Mesenchymal stem cell (in vitro differentiated cells and primary cell): ENCODE results near the gene COG6.

ENCODE experiments used
- DNase-seq: peaks from one replicate; pipeline ENCODE4 v3.0.0-alpha.2; 2013
- H2AFZ ChIP-seq: one replicate; pipeline ENCODE4 v1.6.1; 2013; ENCODE audit warnings: low read depth, mild to moderate bottlenecking, control low read depth, inconsistent platforms, low read length, moderate library complexity
- H2AK5ac ChIP-seq: 2 replicates; pipeline ENCODE4 v1.6.1; 2013; ENCODE audit warnings: low read length, moderate library complexity, mild to moderate bottlenecking, inconsistent platforms; ENCODE audit not compliant: severe bottlenecking
- H2BK120ac ChIP-seq: one replicate; pipeline ENCODE4 v1.6.1; 2013; ENCODE audit warnings: low read depth, mild to moderate bottlenecking, inconsistent platforms, low read length, moderate library complexity
- H2BK12ac ChIP-seq, 2 experiments: one replicate each; pipeline ENCODE4 v1.6.1; 2013; ENCODE audit warnings: inconsistent platforms in 2 of 2, low read length in 2 of 2, mild to moderate bottlenecking in 2 of 2, moderate library complexity in 2 of 2, control low read depth in 1 of 2
- H2BK15ac ChIP-seq: one replicate; pipeline ENCODE4 v1.6.1; 2013; ENCODE audit warnings: mild to moderate bottlenecking, low read depth, inconsistent platforms; ENCODE audit not compliant: poor library complexity, severe bottlenecking
- H2BK5ac ChIP-seq: 2 replicates; pipeline ENCODE4 v1.6.1; 2013; ENCODE audit warnings: low read depth, mild to moderate bottlenecking, low read length, control low read depth, inconsistent platforms; ENCODE audit not compliant: poor library complexity, severe bottlenecking
- H3K14ac ChIP-seq, 2 experiments: one replicate each; pipeline ENCODE4 v1.6.1; 2013; ENCODE audit warnings: inconsistent platforms in 2 of 2, low read length in 2 of 2, control low read depth in 1 of 2, mild to moderate bottlenecking in 1 of 2, moderate library complexity in 1 of 2
- H3K18ac ChIP-seq, 2 experiments: one replicate each; pipeline ENCODE4 v1.6.1; 2013; ENCODE audit warnings: inconsistent platforms in 2 of 2, low read length in 2 of 2, control low read depth in 1 of 2, low read depth in 1 of 2, mild to moderate bottlenecking in 1 of 2
- H3K23ac ChIP-seq, 2 experiments: one replicate each; pipeline ENCODE4 v1.6.1; 2013; ENCODE audit warnings: inconsistent platforms in 2 of 2, low read length in 2 of 2, mild to moderate bottlenecking in 2 of 2, moderate library complexity in 2 of 2, control low read depth in 1 of 2
- H3K27ac ChIP-seq: 2 replicates; pipeline ENCODE4 v1.5.1; 2013; ENCODE audit warnings: mild to moderate bottlenecking, moderate library complexity, low read length, control low read depth, inconsistent platforms; ENCODE audit not compliant: poor library complexity, severe bottlenecking
- H3K27me3 ChIP-seq, 2 experiments: 2 replicates each; pipeline versions ENCODE4 v1.6.1 to v1.7.0; 2013; ENCODE audit warnings: low read length in 2 of 2, mild to moderate bottlenecking in 2 of 2, moderate library complexity in 2 of 2, control low read depth in 1 of 2, inconsistent platforms in 1 of 2; ENCODE audit not compliant: control insufficient read depth in 1 of 2, insufficient read depth in 1 of 2
- H3K36me3 ChIP-seq, 2 experiments: 2 replicates each; pipeline versions ENCODE4 v1.6.1 to v1.7.0; 2013; ENCODE audit warnings: low read length in 2 of 2, control low read depth in 1 of 2, inconsistent platforms in 1 of 2, low read depth in 1 of 2, mild to moderate bottlenecking in 1 of 2; ENCODE audit not compliant: insufficient read depth in 2 of 2, control insufficient read depth in 1 of 2
- H3K4ac ChIP-seq, 2 experiments: one replicate each; pipeline ENCODE4 v1.6.1; 2013; ENCODE audit warnings: inconsistent platforms in 2 of 2, low read length in 2 of 2, mild to moderate bottlenecking in 2 of 2, moderate library complexity in 2 of 2, control low read depth in 1 of 2, low read depth in 1 of 2
- H3K4me1 ChIP-seq: 2 replicates; pipeline ENCODE4 v1.6.1; 2013; ENCODE audit warnings: low read depth, low read length, control low read depth; ENCODE audit not compliant: control insufficient read depth, insufficient read depth
- H3K4me2 ChIP-seq: 2 replicates; pipeline ENCODE4 v1.6.1; 2013; ENCODE audit warnings: low read length, mild to moderate bottlenecking, inconsistent platforms; ENCODE audit not compliant: poor library complexity, severe bottlenecking
- H3K4me3 ChIP-seq, 2 experiments: 2 replicates each; pipeline versions ENCODE4 v1.5.1 to v1.7.0; 2013; ENCODE audit warnings: low read length in 2 of 2, mild to moderate bottlenecking in 2 of 2, control low read depth in 1 of 2, low read depth in 1 of 2; ENCODE audit not compliant: insufficient read depth in 1 of 2
- H3K79me1 ChIP-seq: replicated peaks from 2 replicates; pipeline ENCODE4 v1.6.1; 2013; ENCODE audit warnings: mild to moderate bottlenecking, control low read depth, low read length, inconsistent platforms; ENCODE audit not compliant: poor library complexity, severe bottlenecking
- H3K9ac ChIP-seq: 2 replicates; pipeline ENCODE4 v1.7.0; 2013; ENCODE audit warnings: mild to moderate bottlenecking, low read length, moderate library complexity
- H3K9me3 ChIP-seq: 2 replicates; pipeline ENCODE4 v1.7.0; 2013; ENCODE audit warnings: mild to moderate bottlenecking, low read length; ENCODE audit not compliant: control insufficient read depth
- H4K8ac ChIP-seq: one replicate; pipeline ENCODE4 v1.6.1; 2013; ENCODE audit warnings: inconsistent platforms, mild to moderate bottlenecking, low read length, moderate library complexity
- H4K91ac ChIP-seq: one replicate; pipeline ENCODE4 v1.6.1; 2013; ENCODE audit warnings: mild to moderate bottlenecking, low read length, inconsistent platforms
- WGBS: methylation state at CpG from one replicate; pipeline ENCODE4 v1.1.7; 2013; ENCODE audit warnings: mixed read lengths; 5-methylcytosine and 5-hydroxymethylcytosine counted together

COG6 gene

GRCh38 chr13:39692660-39693438 lies 37.4 kb downstream of the COG6 start:
- Histone ChIP-seq H3K4me1 (no peaks in the 10 kb centered on the region), H2BK120ac (no peak overlapping the region), H4K8ac (no peak overlapping the region), H3K14ac (no peak overlapping the region), H2BK5ac (no peak overlapping the region), H3K79me1 (peaks cover 1% of the 10 kb centered on the region), H2BK15ac (no peak overlapping the region), H3K27ac (no peak overlapping the region), H2BK12ac (no peak overlapping the region), H3K27me3 (no peaks in the 10 kb centered on the region), H4K91ac (no peak overlapping the region), H3K36me3 (peaks cover 4 to 50% of the 10 kb centered on the region in 2 experiments), H3K4me3 (no peak overlapping the region), H3K23ac (no peak overlapping the region), H2AFZ (no peak overlapping the region), H3K18ac (no peak overlapping the region), H3K9me3 (no peaks in the 10 kb centered on the region), H3K4ac (no peak overlapping the region), H2AK5ac (no peak overlapping the region), H3K4me2 (no peak overlapping the region), H3K9ac (peak overlapping the region; percentile 52)
- peak; percentile 35 for DNase-seq
- WGBS = 57% methylated on average over 1 of the region's 4 CpGs

GRCh38 chr13:39699274-39699673 lies 43.8 kb downstream of the COG6 start:
- no peak overlapping the region for H2BK5ac ChIP-seq
- H3K79me1 ChIP-seq = peaks cover 1% of the 10 kb centered on the region
- H2BK15ac ChIP-seq = no peak overlapping the region
- no peak overlapping the region for H4K8ac ChIP-seq
- no peak overlapping the region for H3K23ac ChIP-seq
- no peak overlapping the region for H2AK5ac ChIP-seq
- H3K36me3 ChIP-seq = peaks cover 0 to 34% of the 10 kb centered on the region in 2 experiments
- H3K27me3 ChIP-seq = no peaks in the 10 kb centered on the region
- H3K4me1 ChIP-seq = no peaks in the 10 kb centered on the region
- no peaks in the 10 kb centered on the region for H3K9me3 ChIP-seq
- H2BK12ac ChIP-seq = no peak overlapping the region
- no peak overlapping the region for H3K4me3 ChIP-seq
- H2AFZ ChIP-seq = no peak overlapping the region
- H3K4ac ChIP-seq = no peak overlapping the region
- no peak overlapping the region for H3K18ac ChIP-seq
- no peak overlapping the region for H3K27ac ChIP-seq
- H3K9ac ChIP-seq = peak overlapping the region; percentile 13
- H2BK120ac ChIP-seq = no peak overlapping the region
- no peak overlapping the region for H3K4me2 ChIP-seq
- H3K14ac ChIP-seq = no peak overlapping the region
- DNase-seq = no peak
- H4K91ac ChIP-seq = no peak overlapping the region

GRCh38 chr13:39712626-39713025 lies 57.2 kb downstream of the COG6 start:
- Histone ChIP-seq H3K4me3 (no peak overlapping the region), H4K91ac (no peak overlapping the region), H3K23ac (no peak overlapping the region), H2BK15ac (no peak overlapping the region), H3K18ac (no peak overlapping the region), H3K36me3 (peaks cover 3 to 40% of the 10 kb centered on the region in 2 experiments), H2AFZ (no peak overlapping the region), H3K27ac (no peak overlapping the region), H3K27me3 (no peaks in the 10 kb centered on the region), H3K4me2 (no peak overlapping the region), H3K4ac (no peak overlapping the region), H3K4me1 (no peaks in the 10 kb centered on the region), H3K79me1 (no peaks in the 10 kb centered on the region), H2BK5ac (no peak overlapping the region), H2AK5ac (no peak overlapping the region), H3K9ac (no peak overlapping the region), H2BK12ac (no peak overlapping the region), H4K8ac (no peak overlapping the region), H3K9me3 (peaks cover 28% of the 10 kb centered on the region), H3K14ac (no peak overlapping the region), H2BK120ac (no peak overlapping the region)
- DNase-seq = no peak
- WGBS = 97% methylated on average over 3 of the region's 3 CpGs

- Histone ChIP-seq H4K91ac (no peak overlapping the region), H4K8ac (no peak overlapping the region), H3K14ac (no peak overlapping the region), H3K23ac (no peak overlapping the region), H3K18ac (no peak overlapping the region), H3K4ac (no peak overlapping the region), H3K9me3 (no peaks in the 10 kb centered on the region), H2BK5ac (no peak overlapping the region), H2BK12ac (no peak overlapping the region), H2BK15ac (no peak overlapping the region), H3K4me1 (no peaks in the 10 kb centered on the region), H3K27me3 (no peaks in the 10 kb centered on the region), H3K9ac (no peak overlapping the region), H2BK120ac (no peak overlapping the region), H3K36me3 (peaks cover 6 to 74% of the 10 kb centered on the region in 2 experiments), H3K4me3 (no peak overlapping the region), H2AFZ (no peak overlapping the region), H2AK5ac (no peak overlapping the region), H3K79me1 (no peaks in the 10 kb centered on the region), H3K27ac (no peak overlapping the region), H3K4me2 (no peak overlapping the region)
- 100% methylated on average over 2 of the region's 3 CpGs for WGBS
- DNase-seq = no peak
Measured at GRCh38 chr13:39729156-39729555, 73.7 kb downstream of the COG6 start.
